GM06990 (cell line): ENCODE data around the gene WDR49.

Experiments used
- DNase-seq: peaks from one replicate; pipeline ENCODE4 v3.0.0-alpha.2; 2011; ENCODE audit not compliant: insufficient read length; ENCODE audit errors: extremely low read depth
- H3K27me3 ChIP-seq: replicated peaks from 2 replicates; pipeline ENCODE4 v1.6.0; 2011; ENCODE audit warnings: low read length; ENCODE audit not compliant: control insufficient read depth, insufficient read depth
- H3K36me3 ChIP-seq: 2 replicates; pipeline ENCODE4 v1.5.1; 2011; ENCODE audit warnings: low read length; ENCODE audit not compliant: control insufficient read depth, insufficient read depth
- H3K4me3 ChIP-seq: replicated peaks from 2 replicates; pipeline ENCODE4 v1.5.1; 2011; ENCODE audit warnings: low read depth, mild to moderate bottlenecking, control low read depth, low read length
- CTCF ChIP-seq: IDR thresholded peaks from 2 replicates; pipeline ENCODE4 v1.5.1; 2011; ENCODE audit warnings: low read length, control low read depth, mild to moderate bottlenecking, inconsistent platforms; ENCODE audit not compliant: insufficient read depth, poor library complexity, severe bottlenecking

WDR49 gene

GRCh38 chr3:167653155-167653554 is 587 bp downstream of the WDR49 start:
- DNase-seq, result no peak
- Histone ChIP-seq H3K27me3 (no peaks in the 10 kb centered on the region; the same call in 1 of the 2 replicates), H3K4me3 (no peak overlapping the region), H3K36me3 (no peaks in the 10 kb centered on the region)
- TF ChIP-seq CTCF, result no peak

- H3K4me3 ChIP-seq, result no peak overlapping the region
- H3K36me3 ChIP-seq, result no peaks in the 10 kb centered on the region
- no peak for DNase-seq
- TF ChIP-seq CTCF, result no peak
- no peaks in the 10 kb centered on the region; the same call in 1 of the 2 replicates for H3K27me3 ChIP-seq
These were observed 1.9 kb downstream of the WDR49 start for GRCh38 chr3:167651826-167652225.

- no peak for DNase-seq
- no peaks in the 10 kb centered on the region; the same call in 1 of the 2 replicates for H3K27me3 ChIP-seq
- TF ChIP-seq CTCF, result no peak
- H3K4me3 ChIP-seq, result no peak overlapping the region
- H3K36me3 ChIP-seq, result no peaks in the 10 kb centered on the region
These were observed 3.3 kb downstream of the WDR49 start for GRCh38 chr3:167650459-167650858.

- H3K27me3 ChIP-seq, result no peaks in the 10 kb centered on the region; the same call in 1 of the 2 replicates
- DNase-seq, result no peak
- no peak for TF ChIP-seq CTCF
- H3K4me3 ChIP-seq, result no peak overlapping the region
- no peaks in the 10 kb centered on the region for H3K36me3 ChIP-seq
These were observed 4.0 kb downstream of the WDR49 start for GRCh38 chr3:167649746-167650145.

- no peak overlapping the region for H3K4me3 ChIP-seq
- no peak for DNase-seq
- H3K36me3 ChIP-seq, result no peaks in the 10 kb centered on the region
- no peak for TF ChIP-seq CTCF
- no peaks in the 10 kb centered on the region for H3K27me3 ChIP-seq
These were observed 9.1 kb downstream of the WDR49 start for GRCh38 chr3:167644611-167645010.

- no peak for DNase-seq
- no peak overlapping the region for H3K4me3 ChIP-seq
- TF ChIP-seq CTCF, result no peak
- H3K27me3 ChIP-seq, result no peaks in the 10 kb centered on the region
- no peaks in the 10 kb centered on the region for H3K36me3 ChIP-seq
These were observed 22.3 kb downstream of the WDR49 start for GRCh38 chr3:167631471-167631870.
